ENCODE results near the gene CACNB4. TPM values are rescaled to one million over a fixed set of nuclear protein-coding genes. Genes with fewer than 3 reads are reported as not detected.
A peak's percentile ranks its signal among the peaks of the same experiment; 100 is the strongest.
"Not testable (repeated sequence)": the region's sequence is repeated elsewhere in the genome, so short reads cannot be mapped to it uniquely, and the experiment has no call there.

The CACNB4 gene
- polyA plus RNA-seq, 1 of the 3 experiments (the other 2 are of a cell fraction), result 0.18 TPM

DNA sequence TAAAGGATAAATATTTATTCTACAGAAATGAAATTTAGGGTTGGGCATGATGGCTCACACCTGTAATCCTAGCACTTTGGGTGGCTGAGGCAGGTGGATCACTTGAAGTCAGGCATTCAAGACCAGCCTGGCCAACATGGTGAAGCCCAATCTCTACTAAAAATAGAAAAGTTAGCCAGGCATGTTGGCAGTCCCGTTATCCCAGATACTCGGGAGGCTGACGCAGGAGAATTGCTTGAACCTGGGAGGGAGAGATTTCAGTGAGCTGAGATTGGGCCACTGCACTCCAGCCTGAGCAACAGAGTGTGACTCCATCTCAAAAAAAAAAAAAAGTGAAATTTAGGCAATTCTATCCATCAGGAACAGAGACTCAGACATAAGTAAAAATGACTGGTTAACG lies 8.1 kb downstream of the CACNB4 start:
- H3K36me3 ChIP-seq (replicated peaks in 1 of 2; ENCODE audit: control insufficient read depth in 1 of 2, insufficient read depth in 2 of 2, low read length in 1 of 2); H3F3A ChIP-seq (replicated peaks; ENCODE audit: insufficient read depth); H3K4me2 ChIP-seq; H3K27me3 ChIP-seq (ENCODE audit: insufficient read depth); POLR2A ChIA-PET; H3K79me2 ChIP-seq (ENCODE audit: insufficient read depth); H3K9ac ChIP-seq; H2AFZ ChIP-seq (ENCODE audit: low read depth); H3K9me3 ChIP-seq; H3K9me2 ChIP-seq; H4K20me1 ChIP-seq (ENCODE audit: insufficient read depth); DNase-seq; H3K4me1 ChIP-seq (ENCODE audit: control insufficient read depth in 1 of 2, insufficient read depth in 2 of 2, low read depth in 1 of 2, low read length in 1 of 2); H3K4me3 ChIP-seq (ENCODE audit: low read depth in 2 of 2, low read length in 1 of 2); H3K27ac ChIP-seq (ENCODE audit: low read depth in 2 of 2, low read length in 1 of 2): not testable (repeated sequence)
- 71% methylated on average over 4 of the region's 4 CpGs for WGBS (ENCODE audit: low lambda C conversion rate)
- CTCF ChIA-PET, result interaction anchor here (1.4 kb wide), 1 partner anchor 9 kb away, joined by 3 read pairs; no protein-coding TSS in a partner anchor

DNA sequence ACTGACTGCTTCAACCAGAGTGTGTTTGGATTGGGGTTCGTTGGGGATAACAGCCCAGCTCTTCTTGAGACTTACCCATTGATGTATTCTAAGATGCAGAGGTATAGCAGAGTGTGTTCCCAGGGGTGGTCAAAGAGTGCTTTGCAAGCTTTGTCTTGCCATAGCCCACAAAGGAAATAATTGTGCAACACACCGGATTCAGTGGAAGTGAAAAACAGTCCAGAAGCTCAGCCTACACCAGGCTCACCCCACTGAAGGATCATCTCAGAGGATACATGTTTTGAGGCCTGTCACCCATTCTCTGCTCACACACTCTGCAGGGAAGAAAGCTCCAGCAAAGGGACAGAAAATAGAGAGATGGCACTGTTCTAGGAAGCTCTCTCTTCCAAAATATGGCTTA lies 9.6 kb downstream of the CACNB4 start:
- no peak for TF ChIP-seq CHD2 (IDR thresholded peaks at IDR 0.05; ENCODE audit: low read length, partially characterized antibody)
- TF ChIP-seq, protein P1, sequence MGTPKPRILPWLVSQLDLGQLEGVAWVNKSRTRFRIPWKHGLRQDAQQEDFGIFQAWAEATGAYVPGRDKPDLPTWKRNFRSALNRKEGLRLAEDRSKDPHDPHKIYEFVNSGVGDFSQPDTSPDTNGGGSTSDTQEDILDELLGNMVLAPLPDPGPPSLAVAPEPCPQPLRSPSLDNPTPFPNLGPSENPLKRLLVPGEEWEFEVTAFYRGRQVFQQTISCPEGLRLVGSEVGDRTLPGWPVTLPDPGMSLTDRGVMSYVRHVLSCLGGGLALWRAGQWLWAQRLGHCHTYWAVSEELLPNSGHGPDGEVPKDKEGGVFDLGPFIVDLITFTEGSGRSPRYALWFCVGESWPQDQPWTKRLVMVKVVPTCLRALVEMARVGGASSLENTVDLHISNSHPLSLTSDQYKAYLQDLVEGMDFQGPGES (IDR thresholded peaks at IDR 0.05; ENCODE audit: low read depth, low read length), result no peak
- TF ChIP-seq, protein P2, sequence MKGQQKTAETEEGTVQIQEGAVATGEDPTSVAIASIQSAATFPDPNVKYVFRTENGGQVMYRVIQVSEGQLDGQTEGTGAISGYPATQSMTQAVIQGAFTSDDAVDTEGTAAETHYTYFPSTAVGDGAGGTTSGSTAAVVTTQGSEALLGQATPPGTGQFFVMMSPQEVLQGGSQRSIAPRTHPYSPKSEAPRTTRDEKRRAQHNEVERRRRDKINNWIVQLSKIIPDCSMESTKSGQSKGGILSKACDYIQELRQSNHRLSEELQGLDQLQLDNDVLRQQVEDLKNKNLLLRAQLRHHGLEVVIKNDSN (IDR thresholded peaks at IDR 0.05; ENCODE audit: borderline replicate concordance, low read depth), result no peak
- no peak for TF ChIP-seq FOSL2 (IDR thresholded peaks at IDR 0.05; ENCODE audit: borderline replicate concordance, low read depth)
- TF ChIP-seq YY1 (IDR thresholded peaks at IDR 0.05; ENCODE audit: low read depth), result no peak
- CTCF ChIA-PET, result interaction anchor here (0.6 to 1.7 kb wide), 5 partner anchors 8 to 86 kb away, joined by 3 to 8 read pairs (median 3); partner anchors contain the start of gene STAM2

DNA sequence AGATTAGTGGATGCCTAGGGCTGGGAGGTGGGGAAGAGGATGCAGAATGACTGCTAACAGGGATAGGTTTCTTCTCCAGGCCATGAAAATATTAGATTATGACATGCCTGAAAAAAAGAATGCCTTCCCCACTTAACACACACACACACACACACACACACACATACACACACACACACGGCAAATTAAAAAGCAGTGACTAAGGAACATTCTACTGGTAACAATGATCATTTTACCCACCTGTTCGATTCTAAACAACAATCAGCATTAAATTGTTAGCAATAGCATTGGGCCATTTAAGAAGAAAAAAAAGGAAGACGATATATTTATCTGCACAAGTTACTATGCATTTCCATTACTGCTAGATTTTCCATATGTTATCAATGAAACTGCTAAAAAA lies 10.8 kb downstream of the CACNB4 start:
- H3F3A ChIP-seq (replicated peaks; ENCODE audit: insufficient read depth), result no peaks in the 10 kb centered on the region
- peak; percentile 45 for DNase-seq
- ChIA-PET CTCF (interaction anchor here (0.9 kb wide), 1 partner anchor 1480 kb away, joined by 3 read pairs; no protein-coding TSS in a partner anchor), POLR2A (no interaction called here)
- H3K79me2 ChIP-seq (ENCODE audit: insufficient read depth), result no peaks in the 10 kb centered on the region
- TF ChIP-seq RCOR1 (IDR thresholded peaks at IDR 0.05; ENCODE audit: low read length) (no peak), GATA2 (CRISPR knock-in tag; IDR thresholded peaks at IDR 0.05) (peak; percentile 46; the same call in 1 of the 2 replicates)
- TF ChIP-seq, protein P3, sequence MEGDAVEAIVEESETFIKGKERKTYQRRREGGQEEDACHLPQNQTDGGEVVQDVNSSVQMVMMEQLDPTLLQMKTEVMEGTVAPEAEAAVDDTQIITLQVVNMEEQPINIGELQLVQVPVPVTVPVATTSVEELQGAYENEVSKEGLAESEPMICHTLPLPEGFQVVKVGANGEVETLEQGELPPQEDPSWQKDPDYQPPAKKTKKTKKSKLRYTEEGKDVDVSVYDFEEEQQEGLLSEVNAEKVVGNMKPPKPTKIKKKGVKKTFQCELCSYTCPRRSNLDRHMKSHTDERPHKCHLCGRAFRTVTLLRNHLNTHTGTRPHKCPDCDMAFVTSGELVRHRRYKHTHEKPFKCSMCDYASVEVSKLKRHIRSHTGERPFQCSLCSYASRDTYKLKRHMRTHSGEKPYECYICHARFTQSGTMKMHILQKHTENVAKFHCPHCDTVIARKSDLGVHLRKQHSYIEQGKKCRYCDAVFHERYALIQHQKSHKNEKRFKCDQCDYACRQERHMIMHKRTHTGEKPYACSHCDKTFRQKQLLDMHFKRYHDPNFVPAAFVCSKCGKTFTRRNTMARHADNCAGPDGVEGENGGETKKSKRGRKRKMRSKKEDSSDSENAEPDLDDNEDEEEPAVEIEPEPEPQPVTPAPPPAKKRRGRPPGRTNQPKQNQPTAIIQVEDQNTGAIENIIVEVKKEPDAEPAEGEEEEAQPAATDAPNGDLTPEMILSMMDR (IDR thresholded peaks at IDR 0.05), result no peak
- TF ChIP-seq, protein P4, sequence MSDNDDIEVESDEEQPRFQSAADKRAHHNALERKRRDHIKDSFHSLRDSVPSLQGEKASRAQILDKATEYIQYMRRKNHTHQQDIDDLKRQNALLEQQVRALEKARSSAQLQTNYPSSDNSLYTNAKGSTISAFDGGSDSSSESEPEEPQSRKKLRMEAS (IDR thresholded peaks at IDR 0.05; ENCODE audit: low read depth), result no peak
- no peak overlapping the region for H3K9ac ChIP-seq
- H2AFZ ChIP-seq (ENCODE audit: low read depth), result no peak overlapping the region
- H3K27ac ChIP-seq (ENCODE audit: low read depth in 2 of 2, low read length in 1 of 2), result no peak overlapping the region
- WGBS (ENCODE audit: low lambda C conversion rate), result 30% methylated on average over 3 of the region's 3 CpGs
- no peak overlapping the region for H3K4me2 ChIP-seq
- H3K4me3 ChIP-seq (ENCODE audit: low read depth in 2 of 2, low read length in 1 of 2), result no peak overlapping the region
- H3K4me1 ChIP-seq (ENCODE audit: control insufficient read depth in 1 of 2, insufficient read depth in 2 of 2, low read depth in 1 of 2, low read length in 1 of 2), result no peaks in the 10 kb centered on the region; a peak in 1 of 4 replicates
- no peaks in the 10 kb centered on the region for H3K9me2 ChIP-seq
- H3K27me3 ChIP-seq (ENCODE audit: insufficient read depth), result no peaks in the 10 kb centered on the region; the same call in 1 of the 2 replicates
- no peaks in the 10 kb centered on the region for H4K20me1 ChIP-seq (ENCODE audit: insufficient read depth)
- no peaks in the 10 kb centered on the region for H3K36me3 ChIP-seq (replicated peaks in 1 of 2; ENCODE audit: control insufficient read depth in 1 of 2, insufficient read depth in 2 of 2, low read length in 1 of 2)
- H3K9me3 ChIP-seq, result no peaks in the 10 kb centered on the region

More for the DNA sequence above, 9.6 kb downstream of the CACNB4 start:
- WGBS (ENCODE audit: low lambda C conversion rate), result 47% methylated on average over 2 of the region's 2 CpGs
- no peak for DNase-seq
- H4K20me1 ChIP-seq (ENCODE audit: insufficient read depth), result no peaks in the 10 kb centered on the region
- H3K27ac ChIP-seq (ENCODE audit: low read depth in 2 of 2, low read length in 1 of 2), result no peak overlapping the region
- H3K4me2 ChIP-seq, result no peak overlapping the region
- no peak overlapping the region for H2AFZ ChIP-seq (ENCODE audit: low read depth)
- no peaks in the 10 kb centered on the region for H3K79me2 ChIP-seq (ENCODE audit: insufficient read depth)
- POLR2A ChIA-PET, result interaction anchor here (0.6 kb wide), 1 partner anchor 115 kb away, joined by 3 read pairs; no protein-coding TSS in a partner anchor
- no peaks in the 10 kb centered on the region for H3K9me3 ChIP-seq
- H3K36me3 ChIP-seq (replicated peaks in 1 of 2; ENCODE audit: control insufficient read depth in 1 of 2, insufficient read depth in 2 of 2, low read length in 1 of 2), result no peaks in the 10 kb centered on the region
- H3K27me3 ChIP-seq (ENCODE audit: insufficient read depth), result no peaks in the 10 kb centered on the region; the same call in 1 of the 2 replicates
- H3F3A ChIP-seq (replicated peaks; ENCODE audit: insufficient read depth), result no peaks in the 10 kb centered on the region
- H3K4me3 ChIP-seq (ENCODE audit: low read depth in 2 of 2, low read length in 1 of 2), result no peak overlapping the region
- no peak overlapping the region for H3K9ac ChIP-seq
- no peaks in the 10 kb centered on the region; a peak in 1 of 4 replicates for H3K4me1 ChIP-seq (ENCODE audit: control insufficient read depth in 1 of 2, insufficient read depth in 2 of 2, low read depth in 1 of 2, low read length in 1 of 2)
- H3K9me2 ChIP-seq, result no peaks in the 10 kb centered on the region

Measured in SK-N-SH (cell line).